ENCODE measurements around the gene OR52J3.

GRCh38 chr11:5042091-5042490, 4.2 kb upstream of the OR52J3 start:
- TF ChIP-seq CTCF (IDR thresholded peaks at IDR 0.05; ENCODE audit: insufficient read depth, low read depth, low read length) (no peak), EZH2 (IDR thresholded peaks at IDR 0.05; ENCODE audit: insufficient read depth, low read length) (no peak)

All from astrocyte (in vitro differentiated cells and primary cell).